NCI-H82 treated with DMSO at 0.1 percent for 48 hours (cell line): Measurements from ENCODE around the gene CGB3.

Source experiments
- DNase-seq: peaks from one replicate; lab custom pipeline; 2025; ENCODE audit not compliant: unreplicated experiment; lab: John Stamatoyannopoulos, UW

Gene CGB3

DNA sequence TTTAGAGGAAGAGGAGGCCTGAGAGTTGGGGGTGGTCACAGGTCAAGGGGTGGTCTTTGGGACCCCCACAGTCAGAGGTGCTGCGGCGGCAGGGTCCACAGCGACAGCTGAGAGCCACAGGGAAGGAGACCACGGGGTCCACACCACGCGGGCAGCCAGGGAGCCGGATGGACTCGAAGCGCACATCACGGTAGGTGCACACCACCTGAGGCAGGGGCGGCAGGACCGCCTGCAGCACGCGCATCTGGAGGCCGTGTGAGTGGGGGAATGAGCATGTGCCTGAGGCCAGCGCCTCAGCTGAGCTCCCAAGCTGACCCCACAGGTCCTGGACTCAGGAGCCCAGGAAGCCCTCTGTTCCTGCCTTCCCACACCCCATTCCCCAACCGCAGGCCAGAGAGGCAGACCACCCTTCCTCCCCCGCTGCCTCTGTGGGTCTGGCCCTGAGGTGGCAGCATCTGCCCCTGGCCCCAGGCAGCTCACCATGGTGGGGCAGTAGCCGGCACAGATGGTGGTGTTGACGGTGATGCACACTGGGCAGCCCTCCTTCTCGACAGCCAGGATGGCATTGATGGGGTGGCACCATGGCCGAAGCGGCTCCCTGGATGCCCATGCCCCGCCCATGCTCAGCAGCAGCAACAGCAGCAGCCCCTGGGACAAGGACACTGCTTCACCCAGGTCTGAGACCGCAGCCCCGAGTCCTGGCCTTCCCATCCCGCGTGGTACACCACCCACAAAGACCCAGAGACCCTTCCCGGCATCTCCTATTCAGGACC is 7.9 kb downstream of the CGB3 start:
- DNase-seq, result no peak

DNA sequence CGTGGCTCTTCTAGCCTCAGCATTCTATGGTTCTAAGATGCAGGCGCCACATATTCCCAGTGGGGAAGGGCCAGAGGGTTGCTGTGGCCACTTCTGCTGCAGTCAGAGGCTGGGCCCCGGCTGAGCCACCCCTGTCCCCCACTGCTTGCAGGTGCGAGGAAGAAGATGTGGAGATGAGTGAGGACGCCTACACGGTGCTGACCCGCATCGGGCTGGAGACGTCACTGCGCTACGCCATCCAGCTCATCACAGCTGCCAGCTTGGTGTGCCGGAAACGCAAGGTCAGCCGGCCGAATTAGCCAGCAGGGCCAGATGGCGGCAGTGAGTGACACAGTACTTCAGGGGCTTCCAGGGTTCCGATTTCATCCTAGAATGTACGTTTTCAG is 9.3 kb downstream of the CGB3 start:
- DNase-seq, result no peak

DNA sequence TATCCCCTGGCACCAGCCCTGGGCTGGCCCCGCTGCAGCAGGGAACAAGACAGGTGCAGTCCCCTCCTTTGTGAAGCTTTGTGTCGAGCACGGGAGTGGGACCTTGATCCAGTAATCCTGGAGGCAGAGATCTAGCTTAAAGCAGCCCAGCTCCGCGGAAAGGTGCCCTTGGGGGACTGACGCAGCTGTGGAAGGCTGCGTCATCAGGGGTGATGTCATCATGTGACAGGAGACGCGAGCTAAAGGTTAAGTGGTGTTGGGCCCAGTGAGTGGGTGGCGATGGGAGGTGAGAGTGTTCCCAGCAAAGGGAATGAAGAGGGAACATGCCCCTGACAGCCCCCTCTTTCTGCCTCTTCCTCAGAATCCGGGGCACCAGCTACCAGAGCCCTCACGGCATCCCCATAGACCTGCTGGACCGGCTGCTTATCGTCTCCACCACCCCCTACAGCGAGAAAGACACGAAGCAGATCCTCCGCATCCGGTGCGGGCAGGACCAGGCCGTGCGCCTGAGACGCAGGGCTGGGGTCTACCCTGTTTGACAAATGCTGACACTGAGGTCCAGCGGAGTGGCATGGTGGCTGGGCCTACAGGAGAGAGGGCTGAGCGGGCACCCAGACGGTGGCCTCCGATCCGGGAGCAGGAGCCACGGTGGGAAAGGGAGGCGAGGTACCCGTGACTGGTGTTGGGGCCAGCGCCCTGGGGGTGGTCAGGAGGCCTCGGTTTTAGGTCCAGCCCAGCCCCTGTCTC is 9.8 kb downstream of the CGB3 start:
- no peak for DNase-seq

DNA sequence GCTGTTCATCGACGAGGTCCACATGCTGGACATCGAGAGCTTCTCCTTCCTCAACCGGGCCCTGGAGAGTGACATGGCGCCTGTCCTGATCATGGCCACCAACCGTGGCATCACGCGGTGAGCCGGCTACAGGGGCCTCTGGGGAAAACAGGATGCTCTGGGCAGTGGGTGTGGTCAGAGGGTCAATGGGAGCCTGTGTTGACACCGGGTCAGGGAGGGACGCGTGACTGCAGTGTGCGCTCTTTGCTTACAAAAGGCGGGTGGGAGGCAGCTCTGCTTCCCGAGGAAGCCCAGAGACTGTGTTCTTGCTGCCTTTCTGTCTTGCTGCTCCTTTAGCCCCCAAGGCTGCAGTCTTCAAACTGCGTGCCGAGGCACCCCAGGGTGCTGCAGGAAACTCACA is 12.9 kb downstream of the CGB3 start:
- DNase-seq, result no peak

DNA sequence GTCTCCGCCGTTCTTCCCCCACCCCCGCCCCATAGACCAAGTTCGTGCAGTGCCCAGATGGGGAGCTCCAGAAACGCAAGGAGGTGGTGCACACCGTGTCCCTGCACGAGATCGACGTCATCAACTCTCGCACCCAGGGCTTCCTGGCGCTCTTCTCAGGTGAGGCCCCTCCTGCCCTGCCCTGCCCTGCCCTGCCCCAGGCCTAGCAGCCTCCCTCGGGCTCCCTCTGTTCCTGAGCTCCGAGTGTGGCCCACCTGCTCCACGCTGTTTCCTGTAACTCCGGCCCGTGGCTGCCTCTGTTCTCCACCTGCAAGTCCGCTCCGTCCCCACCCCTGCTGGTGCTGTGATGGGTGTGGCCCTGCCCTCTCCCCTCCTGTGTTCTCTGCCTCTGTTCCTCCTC is 13.7 kb downstream of the CGB3 start:
- DNase-seq, result no peak

DNA sequence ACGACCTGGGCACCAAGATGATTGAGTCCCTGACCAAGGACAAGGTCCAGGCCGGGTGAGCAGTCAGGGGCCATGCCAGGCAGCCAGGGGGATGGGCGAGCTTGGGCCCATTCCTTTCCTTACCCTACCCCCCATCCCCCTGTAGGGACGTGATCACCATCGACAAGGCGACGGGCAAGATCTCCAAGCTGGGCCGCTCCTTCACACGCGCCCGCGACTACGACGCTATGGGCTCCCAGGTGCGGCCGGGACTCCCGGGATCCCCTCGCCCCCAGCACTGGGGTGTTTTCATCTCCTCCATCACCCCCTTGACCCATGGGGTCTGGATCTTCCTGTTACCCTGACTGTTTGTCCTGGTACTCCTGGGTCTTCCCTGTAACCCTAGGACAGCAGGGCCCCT is 14.3 kb downstream of the CGB3 start:
- no peak for DNase-seq

DNA sequence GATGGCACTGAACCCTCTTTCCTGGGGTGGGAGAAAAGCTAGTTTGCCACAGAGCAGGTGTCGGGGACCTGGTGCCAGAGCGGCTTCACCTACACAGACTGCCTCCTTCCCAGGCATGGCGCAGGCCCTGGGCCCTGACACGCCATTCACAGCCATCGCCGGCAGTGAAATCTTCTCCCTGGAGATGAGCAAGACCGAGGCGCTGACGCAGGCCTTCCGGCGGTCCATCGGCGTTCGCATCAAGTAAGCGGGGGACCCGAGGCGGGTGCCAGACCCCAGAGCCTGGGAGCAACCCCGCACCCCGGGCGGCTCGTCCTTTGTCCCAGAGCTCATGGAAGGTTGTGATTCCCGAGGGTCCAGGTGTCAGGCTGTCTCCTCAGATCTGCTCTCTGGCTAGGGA is 17.2 kb downstream of the CGB3 start:
- DNase-seq, result no peak

DNA sequence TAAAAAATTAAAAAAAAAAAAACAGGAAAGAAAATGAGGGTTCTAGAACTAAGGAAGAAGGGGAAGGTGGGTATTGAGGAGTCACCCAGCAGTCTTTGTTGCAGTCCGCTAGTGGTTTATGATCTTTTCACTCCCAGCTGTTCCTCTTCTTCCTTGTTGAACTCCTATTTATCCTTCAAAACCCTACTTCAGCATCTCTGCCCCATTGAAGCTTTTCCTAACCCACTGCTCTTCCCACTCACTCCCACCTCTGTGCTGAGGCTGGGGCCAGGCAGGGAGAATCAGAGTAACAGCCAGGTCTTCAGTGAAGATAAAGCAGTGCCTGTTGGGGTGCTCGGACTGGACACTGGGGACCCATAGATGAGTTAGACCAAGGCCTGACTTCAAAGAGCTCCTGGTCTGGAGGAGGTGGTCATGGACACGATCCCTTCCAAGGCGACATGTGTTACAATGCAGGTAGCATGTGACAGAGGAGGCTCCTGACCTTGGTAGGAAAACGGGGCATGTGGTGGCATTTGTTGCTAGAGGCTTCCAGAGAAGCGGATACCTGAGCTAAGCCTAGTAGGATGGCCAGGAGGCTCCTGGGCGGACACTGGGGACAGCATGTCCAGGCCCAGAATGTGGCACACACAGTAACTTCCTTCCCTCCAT is 19.0 kb downstream of the CGB3 start:
- DNase-seq, result no peak

DNA sequence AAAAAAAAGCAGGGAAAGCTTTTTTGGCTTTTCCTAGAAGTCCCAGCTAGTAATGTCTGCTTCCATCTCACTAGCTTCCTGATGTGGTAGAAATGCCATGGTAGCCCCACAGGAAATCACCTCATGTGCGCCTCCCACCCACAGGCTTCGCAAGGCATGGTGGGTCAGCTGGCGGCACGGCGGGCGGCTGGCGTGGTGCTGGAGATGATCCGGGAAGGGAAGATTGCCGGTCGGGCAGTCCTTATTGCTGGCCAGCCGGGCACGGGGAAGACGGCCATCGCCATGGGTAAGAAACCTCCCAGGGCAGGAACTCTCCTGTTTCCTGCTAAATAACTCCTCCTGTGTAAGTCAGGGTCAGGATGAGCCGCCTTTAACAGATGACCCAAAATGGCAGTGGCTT is 20.0 kb downstream of the CGB3 start:
- no peak for DNase-seq

DNA sequence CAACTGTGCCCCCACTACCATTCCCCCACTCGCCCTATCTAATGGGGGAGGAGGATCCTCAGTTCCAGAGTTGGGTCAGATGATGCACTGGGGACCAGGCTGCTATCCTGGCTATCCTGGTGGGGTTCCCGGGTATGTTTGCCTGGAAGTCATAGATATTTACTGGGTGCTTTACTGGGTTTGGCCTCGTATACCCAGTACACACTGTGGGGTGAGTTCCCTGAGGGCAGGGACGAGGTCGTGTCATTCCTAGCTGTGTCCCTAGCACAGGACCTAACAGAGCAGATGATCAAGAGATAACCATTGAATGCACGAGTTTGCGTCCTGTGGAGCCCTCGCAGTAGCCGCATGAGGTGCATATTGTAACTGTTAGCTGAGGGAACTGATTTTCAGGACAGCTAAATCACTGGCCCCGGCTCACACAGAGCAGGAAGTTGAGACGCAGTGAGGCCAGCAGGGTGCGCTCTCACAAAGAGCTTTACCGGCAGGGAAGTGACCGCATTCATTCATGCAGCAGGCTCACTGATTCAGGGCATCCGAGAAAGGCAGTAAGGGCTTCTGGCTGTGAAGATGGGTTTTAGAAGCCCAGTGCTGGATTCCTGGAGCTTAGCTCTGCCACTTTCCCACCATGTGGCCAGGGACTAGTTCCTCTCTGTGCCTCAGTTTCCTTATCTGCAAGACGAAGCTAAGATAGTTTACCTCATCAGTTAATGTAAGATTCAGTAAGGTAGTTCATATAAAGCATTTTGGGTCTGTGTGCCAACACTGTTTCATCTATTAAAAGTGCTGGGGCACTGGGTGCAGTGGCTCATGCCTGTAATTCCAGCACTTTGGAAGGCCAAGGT is 24.4 kb downstream of the CGB3 start:
- no peak for DNase-seq

DNA sequence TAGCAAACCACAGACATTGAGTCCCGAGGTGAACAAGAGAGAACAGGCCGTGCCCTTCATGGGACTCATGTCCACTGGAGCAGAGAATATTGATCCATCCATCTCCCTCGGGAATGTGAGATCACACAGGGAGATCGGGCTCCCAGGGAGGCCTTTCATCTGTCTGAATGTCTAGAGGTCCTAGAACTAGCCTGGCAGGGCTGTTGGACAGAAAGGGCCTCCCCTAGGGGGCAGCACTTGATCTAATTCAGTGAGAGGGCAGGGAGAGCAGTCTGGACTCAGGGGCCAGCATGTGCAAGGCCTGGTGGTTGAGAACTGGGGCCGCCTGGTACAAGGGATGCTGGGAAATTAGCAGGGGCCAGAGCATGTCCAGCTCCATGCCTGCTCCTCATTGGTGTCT is 26.2 kb downstream of the CGB3 start:
- peak; percentile 35 for DNase-seq

DNA sequence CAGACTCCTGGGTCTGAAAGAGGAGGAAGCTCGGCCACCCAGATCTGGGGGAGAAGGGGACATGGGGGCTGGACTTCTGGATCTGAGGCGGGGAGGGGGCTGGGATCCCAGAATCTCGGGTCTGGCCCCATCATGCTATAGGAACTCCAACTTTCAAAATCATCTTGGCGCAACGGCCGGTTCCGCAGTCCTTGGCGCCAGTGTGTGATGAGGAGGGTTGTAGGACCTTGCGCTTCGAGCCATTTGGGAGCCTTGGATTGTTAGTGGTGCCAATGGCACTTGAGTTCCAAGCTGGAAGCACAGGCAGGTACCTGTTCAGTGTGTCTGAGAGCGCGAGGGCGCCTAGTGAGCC is 30.1 kb downstream of the CGB3 start:
- no peak for DNase-seq

DNA sequence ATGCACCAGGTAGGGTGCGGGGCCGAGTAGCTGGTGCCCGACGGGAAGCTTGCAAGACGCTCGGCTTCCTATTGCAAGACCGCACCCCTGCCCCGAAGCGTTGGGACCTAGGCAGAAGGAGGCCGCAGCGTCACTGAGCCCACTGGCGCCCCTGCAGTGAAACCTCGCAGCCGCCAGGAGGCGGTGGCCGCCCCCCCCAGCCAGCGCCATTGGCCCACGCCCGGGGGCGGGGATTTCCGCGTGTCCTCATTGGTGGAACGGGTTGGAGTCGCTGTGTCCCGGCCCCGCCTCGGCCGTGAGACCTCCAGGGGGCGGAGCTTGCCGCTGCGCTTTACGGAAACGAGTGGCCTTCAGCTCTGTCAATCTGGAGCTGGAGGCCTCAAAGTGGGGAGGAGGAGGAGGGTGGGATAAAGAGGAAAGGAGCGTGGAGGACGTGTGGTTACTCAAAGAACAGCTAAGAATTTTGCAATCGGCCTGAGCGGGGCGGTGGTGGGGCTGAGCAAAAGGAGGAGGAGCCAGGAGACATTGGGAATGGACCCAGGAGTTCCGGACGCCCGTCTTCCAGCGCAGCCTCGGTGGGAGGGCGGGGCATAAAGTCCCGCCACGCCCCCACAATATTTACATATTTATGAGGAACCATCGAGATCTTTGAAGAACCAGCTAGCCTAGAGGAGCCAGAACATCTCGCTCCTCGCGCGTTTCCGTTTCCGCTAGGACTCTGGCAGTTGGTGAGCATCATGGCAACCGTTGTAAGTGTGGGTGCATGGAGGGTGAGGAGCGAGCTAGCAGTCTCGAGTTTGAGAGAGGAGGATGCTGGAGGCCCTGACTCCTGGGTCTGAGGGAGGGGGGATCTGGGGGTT is 30.7 kb downstream of the CGB3 start, which contains the start of the genes GYS1 and RUVBL2:
Gene GYS1, minus strand, starts transcription at position 135 of the 860 bp plus-strand sequence. CDS start 197 bp downstream, outside the sequence.
Gene RUVBL2, plus strand, starts transcription at position 713 of the 860 bp plus-strand sequence. Its CDS starts 25 bp downstream, at position 738.
- peak; percentile 97 for DNase-seq

DNA sequence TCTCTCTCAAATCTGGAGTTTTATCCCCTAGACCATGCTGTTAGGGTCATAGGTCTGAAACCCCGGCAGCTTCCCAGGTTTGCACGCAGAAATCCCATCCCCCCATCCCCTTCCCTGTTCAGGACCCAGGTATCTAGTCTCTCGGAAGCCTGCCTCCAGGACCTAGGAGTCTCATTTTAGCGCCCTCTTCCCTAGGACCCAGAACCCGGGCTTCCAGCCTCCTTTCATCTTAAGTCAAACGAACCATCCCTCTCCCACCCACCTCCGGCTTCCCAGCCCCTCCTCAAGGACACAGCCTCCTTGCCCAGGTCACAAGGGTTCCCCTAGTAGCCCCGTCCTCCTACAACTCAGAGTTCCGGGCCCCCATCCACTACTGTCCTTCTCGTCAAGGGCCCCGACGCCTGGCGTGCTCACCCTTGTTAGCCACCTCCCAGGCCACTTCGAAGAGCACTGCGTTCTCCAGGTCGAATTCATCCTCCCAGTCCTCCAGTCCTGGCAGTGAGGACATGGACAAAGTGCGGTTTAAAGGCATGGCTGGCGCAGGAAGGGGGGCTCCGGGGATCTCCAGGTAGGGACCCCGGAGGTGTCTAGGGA is 31.5 kb downstream of the CGB3 start:
- no peak for DNase-seq

DNA sequence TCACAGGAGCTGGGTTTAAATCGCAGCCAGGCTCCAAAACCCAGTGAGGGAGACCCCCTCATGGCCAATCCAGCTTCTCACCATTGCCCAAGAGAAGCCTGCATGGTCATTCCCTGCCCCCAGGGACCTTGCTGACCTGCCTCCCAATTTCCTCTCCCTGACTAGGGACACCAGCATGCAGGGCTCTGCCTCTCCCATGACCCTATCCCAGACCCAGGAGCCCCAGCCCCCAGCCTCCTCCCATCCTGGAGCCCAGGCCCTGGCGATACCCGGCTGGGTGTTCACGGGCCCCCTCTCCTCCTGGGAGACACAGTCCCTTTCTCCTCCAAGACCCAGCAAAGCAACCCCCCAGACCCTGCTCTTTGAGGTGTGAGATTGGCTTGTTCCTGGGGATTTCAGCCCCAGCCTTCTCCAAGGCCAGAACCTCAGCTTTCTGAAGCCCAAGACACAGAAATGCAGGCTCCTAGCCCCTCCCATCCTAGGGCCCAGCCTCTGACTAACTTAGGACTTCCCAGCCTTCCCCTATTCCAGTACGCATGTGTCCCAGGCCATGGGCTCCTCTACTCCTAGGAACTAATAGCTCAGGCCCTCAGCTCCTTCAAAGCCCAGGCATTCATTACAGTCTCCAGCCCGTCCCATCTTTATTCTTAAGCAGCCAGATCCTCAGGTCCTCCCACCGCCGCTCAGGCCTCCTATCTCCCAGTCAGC is 32.1 kb downstream of the CGB3 start:
- peak; percentile 24 for DNase-seq

DNA sequence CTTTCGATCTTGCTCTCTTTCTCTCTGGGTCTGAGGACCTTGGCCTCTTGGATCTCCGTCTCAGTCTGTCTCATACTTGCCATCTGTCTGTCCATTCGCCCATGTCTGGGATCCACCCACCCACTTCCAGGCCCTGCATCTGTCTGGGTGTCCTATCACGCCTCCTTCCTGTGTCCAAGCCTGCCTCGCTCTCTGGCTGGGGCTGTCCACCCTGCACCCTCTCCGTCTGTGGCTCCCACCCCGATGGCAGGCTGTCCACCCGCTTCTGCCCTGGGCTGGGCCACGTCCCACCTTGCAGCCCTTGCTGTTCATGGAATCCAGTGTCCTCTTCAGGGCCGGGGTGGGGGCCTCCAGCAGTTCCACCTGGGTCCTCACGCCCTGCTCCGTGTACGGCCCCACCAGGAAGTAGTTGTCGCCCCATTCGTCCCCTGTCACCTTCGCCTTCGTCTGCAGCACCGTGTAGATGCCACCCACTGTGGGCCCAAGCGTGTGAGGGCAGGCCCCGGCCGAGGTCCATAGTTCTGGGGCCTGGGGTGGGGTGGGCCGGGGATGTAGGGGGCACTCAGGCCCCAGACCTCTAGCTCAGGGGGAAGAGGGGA is 33.0 kb downstream of the CGB3 start:
- no peak for DNase-seq

DNA sequence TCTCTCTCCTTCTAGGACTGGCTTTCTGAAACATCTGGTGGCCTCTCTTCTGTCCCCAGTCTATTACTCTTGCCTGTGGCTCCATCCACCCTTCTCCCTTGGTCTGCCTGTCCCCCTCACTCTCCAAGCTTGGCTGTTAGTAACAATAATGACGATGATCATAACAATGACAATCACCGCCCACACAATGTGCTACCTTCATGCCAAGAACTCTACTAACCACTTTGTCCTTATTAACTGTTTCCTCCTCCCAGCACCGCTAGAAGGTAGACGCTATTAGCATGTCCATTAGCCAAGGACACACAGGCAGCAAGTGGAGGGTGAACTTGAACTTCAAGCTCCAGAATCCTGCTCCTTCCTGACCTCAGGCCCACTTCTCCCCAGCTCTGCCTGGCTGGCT is 33.7 kb downstream of the CGB3 start:
- DNase-seq, result no peak

DNA sequence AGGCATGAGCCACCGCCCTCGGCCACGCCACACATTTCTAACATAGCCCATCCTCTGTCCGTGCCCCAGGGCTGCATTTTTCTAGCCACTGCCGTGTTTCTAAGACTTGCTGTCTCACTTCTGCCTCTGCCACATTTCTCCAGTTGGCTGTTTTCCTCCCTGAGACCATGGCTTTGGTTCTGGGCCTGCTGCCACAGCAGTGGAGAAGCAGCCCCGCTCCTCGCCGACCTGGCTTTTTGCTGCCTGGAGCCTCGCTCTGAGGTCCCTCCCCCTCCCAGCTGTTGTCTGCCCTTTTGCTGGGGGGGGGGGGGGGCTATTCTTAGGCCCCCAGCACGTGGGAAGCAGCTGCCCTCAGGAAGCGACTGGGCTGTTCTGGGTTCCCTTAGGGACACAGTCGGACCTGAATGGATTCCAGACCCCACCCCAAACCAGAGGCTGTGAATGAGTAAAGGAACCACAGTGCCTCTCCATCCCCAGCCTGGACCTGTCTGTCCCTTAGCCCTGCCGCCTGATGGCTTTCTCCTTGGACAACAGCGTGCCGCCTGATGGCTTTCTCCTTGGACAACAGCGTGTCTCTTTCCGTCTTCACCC is 34.3 kb downstream of the CGB3 start:
- DNase-seq, result no peak
